Stimulated activated CD4-positive, alpha-beta T cell treated with anti-CD3 and anti-CD28 coated beads, Interleukin-2, amount 100 ng/mL, for 4 hours (primary cell): Measurements from ENCODE around the gene ALOX12B.

Experiments used
- DNase-seq: peaks from one replicate; pipeline ENCODE4 v3.0.0-alpha.2; 2020; ENCODE audit warnings: low read depth

ALOX12B gene

DNA sequence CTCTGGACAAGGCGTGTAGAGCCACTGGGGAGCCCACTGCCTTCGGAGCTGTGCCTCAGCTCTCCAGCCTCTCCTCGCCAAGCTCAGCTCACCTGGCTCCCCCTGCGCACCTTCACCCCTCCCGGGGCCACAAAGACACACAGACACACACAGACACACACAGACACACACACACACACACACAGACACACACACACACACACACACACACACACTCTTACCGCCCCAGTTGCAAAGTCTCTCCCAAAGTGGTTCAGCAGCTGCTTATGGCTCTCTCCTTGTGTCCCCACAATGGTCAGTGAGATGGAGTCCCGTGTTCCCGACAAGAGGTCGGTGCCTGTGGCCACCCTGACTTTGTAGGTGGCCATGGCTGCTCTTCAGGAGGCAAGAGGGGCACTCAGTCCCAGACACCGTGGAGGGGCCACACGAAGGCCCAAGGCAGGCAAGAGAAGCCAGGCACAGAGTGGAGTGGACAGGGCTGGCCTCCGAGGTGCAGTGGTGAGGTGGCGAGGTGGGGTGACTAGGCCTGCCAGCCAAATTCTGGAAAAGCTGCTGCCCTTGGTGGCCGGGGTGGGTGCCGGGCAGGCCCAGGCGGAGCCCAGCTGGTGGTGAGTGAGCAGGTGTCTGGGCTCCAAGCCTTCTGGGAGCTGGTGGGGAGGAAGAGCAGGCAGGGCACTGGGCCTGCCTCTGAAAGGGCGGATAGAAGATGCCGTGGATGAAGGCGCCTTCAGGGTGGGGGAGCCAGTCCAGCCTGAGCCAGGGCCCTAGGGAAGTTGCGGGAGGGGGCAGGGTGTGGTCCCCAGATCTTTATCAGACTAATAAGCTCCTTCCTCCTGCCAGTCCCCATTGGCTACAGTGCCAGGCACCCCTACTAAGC, at the start of gene ALOX12B:
ALOX12B (minus strand) TSS at position 642 of the 877 bp plus-strand sequence; CDS start at position 368, 274 bp downstream.
- no peak for DNase-seq

DNA sequence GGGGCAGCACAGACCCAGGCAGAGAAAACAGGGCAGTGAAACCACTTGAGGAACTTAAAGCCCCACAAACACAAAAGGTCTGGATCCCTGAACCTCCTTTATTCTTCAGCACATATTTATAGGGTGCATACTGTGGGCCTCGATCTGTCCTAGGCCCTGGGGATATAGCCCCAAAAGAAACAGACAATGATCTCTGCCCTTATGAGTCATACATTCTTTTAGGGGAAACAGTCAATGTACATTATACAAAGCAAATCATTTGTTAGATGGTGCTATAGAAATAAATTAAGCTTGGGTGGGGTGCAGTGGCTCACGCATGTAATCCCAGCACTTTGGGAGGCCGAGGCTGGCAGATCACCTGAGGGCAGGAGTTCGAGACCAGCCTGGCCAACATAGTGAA, 46.4 kb upstream of the ALOX12B start:
- no peak for DNase-seq

- DNase-seq = no peak
Measured at GRCh38 chr17:8133399-8133798, 45.9 kb upstream of the ALOX12B start.

DNA sequence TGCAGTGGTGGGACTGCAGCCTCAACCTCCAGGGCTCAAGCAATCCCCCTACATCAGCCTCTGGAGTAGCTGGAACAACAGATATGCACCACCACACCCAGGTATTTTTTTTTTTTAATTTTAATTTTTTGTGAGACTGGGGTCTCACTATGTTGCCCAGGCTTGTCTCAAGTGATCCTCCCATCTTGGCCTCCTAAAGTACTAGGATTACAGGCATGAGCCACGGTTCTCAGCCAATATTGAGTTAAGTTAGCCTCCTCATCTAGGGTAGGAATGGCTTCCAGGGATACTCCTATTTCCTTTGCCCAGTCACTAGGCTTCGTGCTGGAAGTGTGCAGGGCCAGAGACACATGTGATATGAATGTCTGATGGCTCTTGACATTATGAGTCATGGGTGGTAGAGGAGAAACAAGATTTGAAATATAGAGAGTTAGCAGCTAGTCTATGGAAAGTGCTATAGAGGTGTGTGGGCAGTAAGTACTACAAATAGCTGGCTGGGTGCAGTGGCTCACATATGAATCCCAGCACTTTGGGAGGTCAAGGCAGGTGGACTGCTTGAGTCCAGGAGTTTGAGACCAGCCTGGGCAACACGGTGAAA, 44.4 kb upstream of the ALOX12B start:
- DNase-seq = no peak

DNA sequence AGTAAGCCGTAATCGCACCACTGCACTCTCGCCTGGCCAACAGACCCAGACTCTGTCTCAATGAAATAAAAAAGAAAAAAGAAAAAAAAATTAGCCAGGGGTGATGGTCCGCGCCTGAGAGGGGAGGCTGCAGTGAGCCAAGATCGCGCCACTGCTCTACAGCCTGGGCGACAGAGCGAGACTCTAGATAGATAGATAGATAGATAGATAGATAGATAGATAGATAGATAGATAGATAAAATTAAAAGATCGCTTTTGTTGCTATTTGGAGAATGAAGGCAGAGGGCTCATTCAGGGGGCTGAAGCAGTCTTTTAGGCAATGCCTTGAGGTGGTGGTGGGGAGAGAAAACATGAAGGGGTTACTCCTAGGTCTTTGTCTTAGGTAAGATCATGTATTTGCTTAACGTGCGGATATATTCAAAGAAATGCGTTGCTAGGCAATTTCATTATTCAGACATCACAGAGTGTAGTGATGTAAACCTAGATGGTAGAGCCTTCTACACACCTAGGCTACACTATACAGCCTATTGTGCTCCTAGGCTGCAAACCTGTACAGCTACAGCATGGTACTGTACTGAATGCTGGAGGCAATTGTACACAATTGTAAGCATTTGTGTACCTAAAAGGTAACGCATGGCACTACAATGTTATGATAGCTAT, 40.7 kb upstream of the ALOX12B start:
- no peak for DNase-seq

DNA sequence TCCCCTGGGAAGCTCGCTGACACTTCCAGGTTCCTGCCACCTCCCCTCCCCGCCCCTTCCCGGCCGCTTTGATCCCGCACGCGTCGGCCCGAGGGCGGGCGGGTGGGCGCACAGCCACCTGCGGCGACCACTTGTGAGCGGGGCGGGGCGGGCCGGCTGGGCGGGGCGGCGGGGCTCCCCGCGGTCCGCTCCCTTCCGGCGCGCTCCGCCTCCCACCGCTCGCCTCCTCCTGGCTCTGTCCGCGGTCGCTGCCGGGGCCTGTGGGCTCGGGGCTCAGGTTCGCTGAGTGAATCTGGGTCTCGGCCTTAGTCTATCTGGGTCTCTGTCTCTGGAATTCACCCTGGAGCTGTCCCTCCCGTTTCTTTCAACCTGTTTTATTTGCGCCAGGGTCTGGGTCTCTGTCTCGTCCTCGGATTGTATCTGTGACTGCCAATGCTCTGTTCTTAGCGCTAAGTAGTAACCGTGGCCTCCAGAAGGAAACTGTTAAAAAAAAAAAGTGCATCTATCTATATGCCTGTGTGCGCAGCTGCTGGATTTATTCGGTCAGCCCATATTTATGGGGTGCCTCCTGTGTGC, 39.1 kb upstream of the ALOX12B start:
- DNase-seq = no peak

- no peak for DNase-seq
Measured at GRCh38 chr17:8125947-8126490, 38.5 kb upstream of the ALOX12B start.

DNA sequence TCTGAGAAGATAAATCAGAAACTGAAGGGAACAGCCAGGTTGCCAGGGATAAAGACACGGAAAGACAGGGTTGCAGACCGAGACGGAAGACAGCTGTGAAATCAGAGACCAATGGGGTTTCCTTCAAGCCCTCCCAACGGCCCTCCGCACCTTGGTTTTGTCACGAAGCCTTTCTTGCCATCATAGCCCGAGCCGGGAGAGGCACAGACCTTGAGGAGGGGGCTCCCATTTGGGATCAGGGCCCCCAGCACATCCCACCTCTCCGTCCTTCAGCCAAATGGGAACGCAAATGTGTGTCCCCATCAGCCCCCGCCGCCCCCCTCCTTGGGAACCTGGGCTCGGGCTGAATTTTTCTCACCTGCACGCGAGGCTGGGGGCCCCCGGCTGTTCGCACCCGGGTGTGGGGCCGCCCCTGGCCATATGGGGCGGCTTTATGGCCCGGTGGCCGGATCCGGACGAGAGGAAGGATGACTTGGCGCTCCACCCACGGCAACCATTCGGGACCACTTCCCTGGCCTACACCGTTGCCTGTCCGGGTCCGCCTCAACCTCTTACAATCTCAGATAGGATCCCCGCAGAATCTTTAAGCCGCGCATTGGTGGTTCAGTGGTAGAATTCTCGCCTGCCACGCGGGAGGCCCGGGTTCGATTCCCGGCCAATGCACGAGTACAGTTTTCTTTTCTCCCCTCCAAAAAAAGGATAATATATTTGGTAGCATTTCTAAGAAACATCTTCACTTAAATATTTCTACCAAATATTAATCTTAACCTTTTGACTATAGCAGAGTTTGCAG, 37.8 kb upstream of the ALOX12B start:
- peak; percentile 80 for DNase-seq

DNA sequence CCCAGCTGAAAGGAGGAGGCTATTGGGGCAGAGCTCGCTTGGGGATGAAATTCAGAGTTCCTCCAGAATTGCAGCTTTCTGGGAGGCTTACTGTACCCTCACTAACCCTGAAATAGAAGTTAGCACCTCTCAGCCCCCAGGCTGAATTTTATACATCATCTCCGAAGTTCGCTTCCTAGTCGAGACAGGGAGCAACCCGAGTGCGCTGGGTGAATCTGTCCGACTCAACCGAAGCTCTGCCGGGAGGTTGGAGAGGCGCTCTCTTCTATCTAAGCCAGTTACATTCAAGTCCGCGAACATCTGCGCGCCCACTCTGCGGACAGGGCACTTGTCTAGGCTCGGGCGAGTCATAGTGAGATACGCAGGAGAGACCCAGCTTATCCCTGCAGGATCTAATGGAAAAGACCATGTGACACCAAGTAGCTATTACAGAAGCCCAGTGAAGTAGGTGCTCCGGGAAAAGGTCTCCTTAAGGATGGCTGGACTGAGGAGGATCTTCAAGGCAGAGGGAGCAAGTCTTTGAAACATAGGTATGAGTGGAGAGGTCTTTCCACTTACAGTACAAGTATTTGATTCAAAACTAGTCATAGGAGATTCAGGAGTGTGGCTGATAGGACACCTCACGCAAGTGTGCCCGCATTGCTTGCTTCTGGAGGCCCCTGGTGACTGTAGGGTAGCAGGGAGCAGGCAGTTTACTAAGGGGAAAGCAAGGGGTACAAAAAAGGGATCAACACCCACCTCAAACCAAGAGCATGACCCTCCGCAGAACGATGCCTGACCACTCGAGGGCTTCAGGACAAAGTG, 37.0 kb upstream of the ALOX12B start:
- no peak for DNase-seq

DNA sequence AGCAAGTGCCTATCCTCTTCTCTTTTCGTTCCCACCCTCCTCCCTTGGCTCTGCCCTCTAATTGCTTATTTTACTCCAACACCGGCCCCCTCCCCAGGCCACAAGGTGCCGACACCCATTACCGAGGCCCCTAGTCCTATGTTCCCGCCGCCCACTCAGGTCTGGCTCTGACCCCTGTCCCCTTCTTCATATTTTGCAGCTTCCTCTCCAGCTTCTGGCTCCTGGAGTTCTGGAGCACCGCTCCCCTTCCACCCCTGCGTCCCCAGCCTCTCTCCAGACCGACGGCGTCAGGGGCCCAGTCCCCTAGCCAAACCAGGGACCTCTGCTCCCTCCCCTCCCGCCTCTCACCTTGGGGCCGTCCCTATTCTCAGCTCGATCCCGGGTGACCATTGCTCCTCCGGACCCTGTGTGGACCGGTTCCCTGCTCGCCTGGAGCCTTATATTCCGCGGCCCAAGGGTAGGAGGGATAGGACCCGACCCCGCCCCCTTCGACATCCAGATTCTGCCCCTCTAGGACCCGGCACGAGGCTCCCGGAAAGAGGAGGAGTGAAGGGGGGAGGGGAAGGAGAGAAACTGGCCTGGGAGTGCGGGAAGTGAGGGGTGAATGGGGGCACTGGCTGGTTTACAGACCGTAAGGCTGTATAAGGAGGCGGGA, 36.3 kb upstream of the ALOX12B start, which contains the start of gene HES7:
HES7 (minus strand) TSS at position 412 of the 655 bp plus-strand sequence; CDS start at position 390, 22 bp downstream.
- DNase-seq = no peak

DNA sequence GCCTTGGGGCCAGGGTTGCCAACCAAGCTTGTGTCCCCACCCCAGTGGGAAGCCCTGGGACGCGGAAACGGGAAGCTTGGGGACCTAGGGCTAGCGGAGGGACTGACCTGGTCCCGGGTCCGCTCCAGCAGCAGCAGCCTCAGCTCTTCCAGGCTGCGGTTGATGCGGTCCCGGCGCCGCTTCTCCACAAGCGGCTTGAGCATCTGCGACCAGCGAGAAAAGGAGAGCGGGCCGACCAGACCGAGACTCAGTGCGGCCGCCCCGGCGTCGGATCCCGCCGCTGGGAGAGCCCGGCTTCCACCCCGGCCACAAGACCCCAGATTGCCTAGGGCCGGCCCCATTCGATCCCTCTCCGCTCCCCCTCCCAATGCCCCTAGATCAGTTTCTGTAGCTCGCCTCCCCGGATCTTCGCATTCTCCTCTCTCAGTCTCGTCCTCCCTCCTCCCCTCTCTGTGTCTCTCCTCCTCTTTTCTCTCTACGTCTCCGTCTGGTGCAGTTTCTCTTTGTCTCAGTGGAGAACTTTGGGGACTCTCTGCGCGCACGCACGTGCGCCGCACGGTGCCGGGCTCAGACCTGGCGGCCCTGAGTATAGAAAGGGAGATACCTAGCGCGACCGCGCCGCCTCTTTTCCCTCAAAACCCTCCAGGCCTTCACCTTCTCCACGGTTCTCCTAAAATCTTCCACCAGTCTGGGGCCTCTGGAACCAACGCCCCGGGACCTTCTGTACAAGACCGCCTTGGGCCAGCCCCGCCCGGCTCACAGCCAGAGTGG, 35.6 kb upstream of the ALOX12B start:
- no peak for DNase-seq

DNA sequence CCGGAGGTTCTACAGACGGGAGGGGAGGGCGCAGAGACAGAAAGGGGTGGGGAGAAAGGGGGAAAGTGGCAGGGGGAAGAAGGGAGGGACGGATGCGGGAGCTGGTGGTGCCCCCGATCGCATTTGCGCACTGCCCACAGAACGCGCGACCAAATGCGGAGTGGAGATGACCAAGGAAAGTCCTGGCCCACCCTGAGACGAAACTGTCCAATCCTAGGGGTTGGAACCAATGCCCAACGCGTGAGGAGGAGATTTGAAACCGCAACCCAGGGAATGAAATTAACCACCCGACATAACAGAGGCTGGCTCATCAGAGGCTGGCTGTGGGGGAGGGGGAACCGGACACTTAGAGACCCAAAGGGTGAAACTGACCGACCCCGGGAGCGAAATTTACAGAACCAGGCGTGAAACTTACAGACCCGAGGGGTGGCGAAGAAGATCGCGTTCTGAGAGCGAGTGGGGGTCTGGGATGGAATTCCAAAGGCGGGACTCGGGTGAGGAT, 35.0 kb upstream of the ALOX12B start:
- DNase-seq = no peak

DNA sequence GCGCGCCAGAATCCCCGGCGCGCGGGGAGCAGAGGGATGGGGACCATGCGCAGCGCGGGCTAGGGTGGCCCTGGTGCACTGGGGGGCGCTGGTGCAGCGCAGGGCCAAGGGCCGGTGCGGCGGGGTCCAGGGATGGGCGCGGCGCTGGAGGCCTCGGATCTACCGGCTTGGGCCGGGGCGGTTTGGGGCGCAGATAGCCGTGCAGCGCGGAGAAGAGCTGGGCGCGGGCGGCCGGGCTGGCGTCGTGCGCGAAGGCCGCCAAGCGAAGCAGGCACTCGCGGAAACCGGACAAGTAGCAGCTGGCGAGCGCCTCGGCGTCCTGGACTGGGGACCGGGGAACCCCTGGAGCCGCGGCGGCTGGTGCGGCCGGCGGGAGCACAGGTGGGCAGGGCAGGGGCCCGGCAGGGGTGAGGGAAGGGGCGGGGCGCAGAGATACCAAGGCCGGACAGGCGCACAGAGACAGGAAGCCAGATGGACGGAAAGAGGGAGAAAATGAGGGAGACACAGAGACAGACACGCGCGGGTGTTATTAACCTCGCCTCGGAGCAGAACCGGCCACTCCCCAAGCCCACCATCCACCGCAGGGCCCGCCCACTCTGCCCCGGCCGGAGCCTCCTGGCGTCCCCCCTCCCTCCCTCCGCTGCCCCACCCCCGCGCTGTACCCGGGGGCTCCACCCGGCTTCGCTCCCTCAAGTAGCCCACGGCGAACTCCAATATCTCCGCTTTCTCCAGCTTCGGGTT, 34.3 kb upstream of the ALOX12B start:
- DNase-seq = no peak

DNA sequence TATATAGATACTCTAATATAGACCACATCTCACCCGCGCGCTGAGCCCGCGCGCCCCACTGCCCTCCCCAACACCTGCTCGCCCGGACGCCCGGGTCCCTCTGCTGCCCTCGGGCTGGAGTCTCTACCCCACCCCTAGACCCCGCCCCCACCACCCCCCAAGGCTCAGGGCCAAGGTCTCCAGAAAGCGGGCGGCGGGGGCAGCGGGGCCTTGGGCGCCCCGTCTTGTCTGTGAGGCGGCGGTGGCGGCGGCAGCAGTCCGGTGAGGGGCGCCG, 33.8 kb upstream of the ALOX12B start:
- no peak for DNase-seq

- peak; percentile 67 for DNase-seq
Measured at GRCh38 chr17:8120520-8121406, 33.2 kb upstream of the ALOX12B start.

DNA sequence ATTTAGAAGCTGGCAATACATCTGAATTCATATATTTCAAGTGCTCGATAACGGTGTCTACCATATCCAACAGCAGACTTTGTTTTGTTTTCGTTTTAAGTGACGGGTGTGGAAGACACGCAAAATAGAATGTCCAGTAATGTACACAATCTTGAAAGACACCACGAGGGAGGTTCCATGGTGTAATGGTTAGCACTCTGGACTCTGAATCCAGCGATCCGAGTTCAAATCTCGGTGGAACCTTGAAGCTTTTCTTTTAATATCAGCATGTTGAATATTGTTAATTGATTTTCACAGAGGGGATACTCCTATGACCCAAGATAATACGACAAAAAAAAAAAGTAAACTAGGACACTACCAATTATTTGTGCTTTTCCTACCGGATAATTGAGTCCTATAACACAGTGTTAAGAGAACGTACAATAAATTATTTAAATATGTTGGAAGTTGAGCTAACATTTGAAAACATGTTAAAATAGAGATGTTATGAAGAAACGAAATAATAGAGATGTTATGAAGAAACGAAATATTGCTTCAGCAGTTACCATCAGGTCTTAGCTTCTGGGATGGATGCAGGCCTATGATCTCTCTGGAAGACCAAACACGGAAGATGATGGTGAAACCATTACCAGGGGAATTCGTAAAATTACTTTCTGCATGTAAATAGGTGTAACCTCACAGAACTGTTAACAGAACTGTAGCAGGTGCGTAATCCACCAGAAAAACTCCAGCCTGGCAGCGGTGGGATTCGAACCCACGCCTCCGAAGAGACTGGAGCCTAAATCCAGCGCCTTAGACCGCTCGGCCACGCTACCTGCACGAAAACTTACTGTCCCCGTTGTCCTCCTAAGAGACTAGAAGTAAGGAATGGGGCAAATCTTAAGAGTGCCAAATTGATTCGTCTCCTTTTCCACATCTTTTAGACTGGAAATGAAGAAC, 32.3 kb upstream of the ALOX12B start:
- peak; percentile 78 for DNase-seq
